Body of pancreas (tissue), 4 donors: ENCODE measurements around the gene TRPV6. TPM values are rescaled to one million over a fixed set of nuclear protein-coding genes. Genes with fewer than 3 reads are reported as not detected.

ENCODE experiments used
- ATAC-seq: fragments of 150-250 bp; one replicate; pipeline ENCODE4 v1.9.1; 2016
- DNase-seq, 4 donors: peaks; one replicate each; pipeline ENCODE4 v3.0.0-alpha.2; 2019
- H3K27ac ChIP-seq, 4 donors: fragments of 200-600 bp; sonication (generic); 1 replicate in 3 of 4; 2 replicates in 1 of 4; pipeline versions ENCODE4 v1.5.1 to v1.6.1; 2016 to 2019; ENCODE audit warnings: mild to moderate bottlenecking in 1 of 4, mixed read lengths in 1 of 4, moderate library complexity in 1 of 4
- H3K27me3 ChIP-seq, 2 donors: fragments of 200-600 bp; sonication (generic); one replicate each; pipeline ENCODE4 v1.6.0; 2016; ENCODE audit warnings: mild to moderate bottlenecking in 1 of 2
- H3K36me3 ChIP-seq, 2 donors: fragments of 200-600 bp; sonication (generic); replicated peaks in 1 of 2; 2 replicates each; pipeline ENCODE4 v1.5.1; 2016; ENCODE audit warnings: low read depth in 2 of 2; ENCODE audit not compliant: insufficient read depth in 1 of 2
- H3K4me1 ChIP-seq: fragments of 200-600 bp; sonication (generic); one replicate; pipeline ENCODE4 v1.6.0; 2016
- H3K4me3 ChIP-seq, 2 donors: fragments of 200-600 bp; sonication (generic); 1 replicate in 1 of 2; 2 replicates in 1 of 2; pipeline ENCODE4 v1.5.1; 2016 to 2019
- H3K9me3 ChIP-seq, 3 donors: fragments of 200-600 bp; sonication (generic); 1 replicate in 2 of 3; 2 replicates in 1 of 3; pipeline ENCODE4 v1.5.1; 2016
- POLR2A ChIP-seq, 3 donors: fragments of 450-650 bp; IDR thresholded peaks; one replicate each; pipeline ENCODE4 v1.6.1; 2016; ENCODE audit warnings: antibody characterized with exemption in 3 of 3, mild to moderate bottlenecking in 2 of 3
- WGBS, 2 donors: methylation state at CpG; one replicate each; pipeline ENCODE4 v1.1.5; 2017; 5-methylcytosine and 5-hydroxymethylcytosine counted together
- intact Hi-C: fragments of 100-400 bp; cut with DNase I; formaldehyde crosslinking; loops from one replicate; pipeline ENCODE4 v1.15.1; 2023
- total RNA-seq, 2 donors: library from RNA; depleted of rRNA; stranded (reverse); fragments of >200 nt; gene quantifications; one replicate each; pipeline ENCODE4 v1.1.0, GENCODE V29; 2016
- TF ChIP-seq, protein P1 (sequence below), 7 experiments: fragments of 450-650 bp in 4 of 7; fragments of 200-600 bp in 3 of 7; sonication (generic) in 3 of 7; IDR thresholded peaks; one replicate each; pipeline ENCODE4 v1.5.1; 2016 to 2019; ENCODE audit warnings: antibody characterized with exemption in 7 of 7

TRPV6 gene
- total RNA-seq, 2 donors from 2014 or later = 61.7 to 110 TPM

DNA sequence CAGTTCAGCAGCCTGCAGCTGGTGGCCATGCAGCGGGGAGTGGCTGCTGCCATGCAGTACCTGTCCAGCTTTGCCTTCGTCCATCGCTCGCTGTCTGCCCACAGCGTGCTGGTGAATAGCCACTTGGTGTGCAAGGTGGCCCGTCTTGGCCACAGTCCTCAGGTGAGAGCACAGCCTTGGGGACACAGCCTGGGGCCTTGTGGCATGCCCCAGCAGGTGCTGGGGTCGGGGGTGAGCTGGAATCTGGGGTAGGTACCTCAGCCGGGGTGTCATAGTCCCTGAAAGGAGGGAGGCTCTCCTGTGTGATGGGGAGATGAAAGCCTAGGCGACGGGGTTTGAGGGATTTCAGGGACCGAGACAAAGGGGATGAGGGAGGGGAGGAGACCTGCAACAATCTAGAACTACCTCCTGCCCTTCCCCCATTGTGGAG, 16.5 kb downstream of the TRPV6 start:
- 79 to 81% methylated on average over 8 to 11 of the region's 11 CpGs for WGBS, 2 donors
- no peaks in the 10 kb centered on the region for H3K27me3 ChIP-seq
- H3K4me1 ChIP-seq = no peaks in the 10 kb centered on the region
- no peak for TF ChIP-seq POLR2A (IDR thresholded peaks at IDR 0.05)
- TF ChIP-seq, protein P1, sequence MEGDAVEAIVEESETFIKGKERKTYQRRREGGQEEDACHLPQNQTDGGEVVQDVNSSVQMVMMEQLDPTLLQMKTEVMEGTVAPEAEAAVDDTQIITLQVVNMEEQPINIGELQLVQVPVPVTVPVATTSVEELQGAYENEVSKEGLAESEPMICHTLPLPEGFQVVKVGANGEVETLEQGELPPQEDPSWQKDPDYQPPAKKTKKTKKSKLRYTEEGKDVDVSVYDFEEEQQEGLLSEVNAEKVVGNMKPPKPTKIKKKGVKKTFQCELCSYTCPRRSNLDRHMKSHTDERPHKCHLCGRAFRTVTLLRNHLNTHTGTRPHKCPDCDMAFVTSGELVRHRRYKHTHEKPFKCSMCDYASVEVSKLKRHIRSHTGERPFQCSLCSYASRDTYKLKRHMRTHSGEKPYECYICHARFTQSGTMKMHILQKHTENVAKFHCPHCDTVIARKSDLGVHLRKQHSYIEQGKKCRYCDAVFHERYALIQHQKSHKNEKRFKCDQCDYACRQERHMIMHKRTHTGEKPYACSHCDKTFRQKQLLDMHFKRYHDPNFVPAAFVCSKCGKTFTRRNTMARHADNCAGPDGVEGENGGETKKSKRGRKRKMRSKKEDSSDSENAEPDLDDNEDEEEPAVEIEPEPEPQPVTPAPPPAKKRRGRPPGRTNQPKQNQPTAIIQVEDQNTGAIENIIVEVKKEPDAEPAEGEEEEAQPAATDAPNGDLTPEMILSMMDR (IDR thresholded peaks at IDR 0.05) = no peak
- no peaks in the 10 kb centered on the region for H3K9me3 ChIP-seq
- no peaks in the 10 kb centered on the region for H3K36me3 ChIP-seq
- H3K27ac ChIP-seq = no peak overlapping the region
- no peak overlapping the region for H3K4me3 ChIP-seq
- intact Hi-C loops = no loop called here
- ATAC-seq (no peak), DNase-seq (no peak)

DNA sequence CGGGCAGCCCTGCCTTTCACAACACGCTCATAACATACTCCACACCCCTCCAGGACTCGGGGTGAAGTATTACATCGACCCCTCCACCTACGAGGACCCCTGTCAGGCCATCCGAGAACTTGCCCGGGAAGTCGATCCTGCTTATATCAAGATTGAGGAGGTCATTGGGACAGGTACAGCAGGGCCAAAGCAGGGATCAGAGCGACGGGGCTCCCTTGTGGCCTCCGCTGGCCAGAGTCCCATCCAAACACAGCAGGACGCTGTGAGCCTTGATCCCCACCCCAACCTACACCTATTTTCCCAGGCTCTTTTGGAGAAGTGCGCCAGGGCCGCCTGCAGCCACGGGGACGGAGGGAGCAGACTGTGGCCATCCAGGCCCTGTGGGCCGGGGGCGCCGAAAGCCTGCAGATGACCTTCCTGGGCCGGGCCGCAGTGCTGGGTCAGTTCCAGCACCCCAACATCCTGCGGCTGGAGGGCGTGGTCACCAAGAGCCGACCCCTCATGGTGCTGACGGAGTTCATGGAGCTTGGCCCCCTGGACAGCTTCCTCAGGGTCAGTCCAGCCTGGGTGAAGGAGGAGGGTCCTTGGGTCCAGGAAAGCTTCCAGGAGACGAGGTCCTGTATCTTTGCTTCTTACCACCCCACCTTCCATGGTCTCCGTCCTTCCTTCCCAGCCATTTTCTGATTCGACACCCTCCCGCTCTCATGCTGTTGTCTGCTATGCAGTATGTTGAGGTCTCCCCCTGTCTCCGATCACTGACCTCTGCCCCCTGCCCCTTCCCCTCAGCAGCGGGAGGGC, 17.2 kb downstream of the TRPV6 start:
- intact Hi-C loops = no loop called here
- no peak overlapping the region for H3K27ac ChIP-seq
- no peaks in the 10 kb centered on the region for H3K27me3 ChIP-seq
- 61 to 63% methylated on average over 21 to 27 of the region's 31 CpGs for WGBS, 2 donors
- DNase-seq (no peak), ATAC-seq (no peak)
- no peak overlapping the region for H3K4me3 ChIP-seq
- H3K4me1 ChIP-seq = no peaks in the 10 kb centered on the region
- TF ChIP-seq, protein P1 (IDR thresholded peaks at IDR 0.05) = no peak
- no peak for TF ChIP-seq POLR2A (IDR thresholded peaks at IDR 0.05)
- H3K9me3 ChIP-seq = no peaks in the 10 kb centered on the region
- no peaks in the 10 kb centered on the region for H3K36me3 ChIP-seq

DNA sequence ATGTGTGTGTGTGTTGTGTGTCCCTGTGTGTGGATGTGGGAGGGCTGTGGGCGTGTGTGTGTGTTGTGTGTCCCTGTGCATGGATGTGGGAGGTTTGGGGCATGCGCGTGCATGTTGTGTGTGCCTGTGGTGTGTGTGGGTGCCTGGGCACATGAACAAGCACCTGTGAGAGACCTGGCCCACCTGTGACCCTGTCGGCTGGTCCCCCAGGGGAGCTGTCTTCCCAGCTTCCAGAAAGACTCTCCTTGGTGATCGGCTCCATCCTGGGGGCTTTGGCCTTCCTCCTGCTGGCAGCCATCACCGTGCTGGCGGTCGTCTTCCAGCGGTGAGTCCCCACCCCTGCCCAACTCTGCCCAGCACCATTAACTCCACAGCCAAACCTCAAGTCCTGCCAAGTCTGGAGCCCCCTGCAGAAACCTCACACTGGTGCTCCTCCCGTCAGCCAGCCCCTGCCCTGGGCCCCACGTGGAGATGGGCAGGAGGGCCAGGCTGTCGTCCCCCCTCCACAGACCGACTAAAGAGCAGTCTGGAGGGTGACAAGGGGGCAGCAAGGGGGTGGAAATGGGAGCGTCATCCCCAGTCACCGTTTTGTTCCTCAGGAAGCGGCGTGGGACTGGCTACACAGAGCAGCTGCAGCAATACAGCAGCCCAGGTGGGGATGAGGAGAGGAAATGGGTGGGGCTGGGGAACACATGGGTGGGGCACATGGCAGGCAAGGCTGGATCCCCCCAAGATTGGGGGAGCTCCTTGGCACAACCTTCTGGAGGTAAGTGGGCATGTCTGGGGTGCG, 18.0 kb downstream of the TRPV6 start:
- Histone ChIP-seq H3K36me3 (no peaks in the 10 kb centered on the region), H3K4me1 (no peaks in the 10 kb centered on the region), H3K4me3 (no peak overlapping the region), H3K9me3 (no peaks in the 10 kb centered on the region), H3K27me3 (no peaks in the 10 kb centered on the region), H3K27ac (no peak overlapping the region)
- ATAC-seq (no peak), DNase-seq (no peak)
- intact Hi-C loops = no loop called here
- TF ChIP-seq, protein P1 (IDR thresholded peaks at IDR 0.05) = no peak
- TF ChIP-seq POLR2A (IDR thresholded peaks at IDR 0.05) = no peak
- 66 to 76% methylated on average over 13 to 18 of the region's 18 CpGs for WGBS, 2 donors

DNA sequence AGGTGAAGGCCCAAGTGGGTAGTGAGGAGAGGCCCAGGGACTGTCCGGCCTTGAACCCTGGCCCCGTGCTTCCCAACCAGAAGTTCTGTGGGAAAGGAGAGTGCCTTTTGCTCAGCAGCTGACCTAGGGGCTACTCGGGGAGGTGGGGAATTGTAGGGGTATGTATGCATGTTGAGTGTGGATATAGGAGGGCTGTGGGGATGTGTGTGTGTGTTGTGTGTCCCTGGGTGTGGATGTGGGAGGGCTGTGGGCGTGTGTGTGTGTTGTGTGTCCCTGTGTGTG, 18.5 kb downstream of the TRPV6 start:
- ATAC-seq (no peak), DNase-seq (no peak)
- intact Hi-C loops = no loop called here
- Histone ChIP-seq H3K27ac (no peak overlapping the region), H3K36me3 (no peaks in the 10 kb centered on the region), H3K9me3 (no peaks in the 10 kb centered on the region), H3K4me3 (no peak overlapping the region), H3K4me1 (no peaks in the 10 kb centered on the region), H3K27me3 (no peaks in the 10 kb centered on the region)
- TF ChIP-seq, protein P1 (IDR thresholded peaks at IDR 0.05) = no peak
- no peak for TF ChIP-seq POLR2A (IDR thresholded peaks at IDR 0.05)
- 34 to 46% methylated on average over 4 of the region's 4 CpGs for WGBS, 2 donors
